COR-L47 (cell line): ENCODE measurements around the gene CLCNKB.

Experiments
- DNase-seq: peaks from one replicate; lab custom pipeline; 2025; lab: John Stamatoyannopoulos, UW

The CLCNKB gene

GRCh38 chr1:16095447-16095846 lies 51.9 kb downstream of the CLCNKB start:
- no peak for DNase-seq

- DNase-seq = no peak
Observed at GRCh38 chr1:16099412-16099811, 55.8 kb downstream of the CLCNKB start.

- no peak for DNase-seq
Observed at GRCh38 chr1:16101623-16102022, 58.0 kb downstream of the CLCNKB start.
